Measurements from ENCODE around the gene NKAPL. TPM values are rescaled to one million over a fixed set of nuclear protein-coding genes. Genes with fewer than 3 reads are reported as not detected.

Gene NKAPL
- total RNA-seq, 3 donors from 2014 or later = 1.6 to 2.9 (median 2.3) TPM

GRCh38 chr6:28224131-28225055, 34.7 kb upstream of the NKAPL start:
- no peaks in the 10 kb centered on the region for H3K4me1 ChIP-seq
- DNase-seq (ENCODE audit: low spot score in 2 of 2) = no peak
- H3K27ac ChIP-seq = peak overlapping the region in 1 of 2 donors; percentile 75
- peak overlapping the region; percentile 71 to 83 (median 81) for H3K4me3 ChIP-seq
- TF ChIP-seq CTCF (IDR thresholded peaks at IDR 0.05) (no peak), POLR2A (IDR thresholded peaks at IDR 0.05) (no peak), POLR2AphosphoS5 (IDR thresholded peaks at IDR 0.05) (no peak)
- H3K9me3 ChIP-seq = no peaks in the 10 kb centered on the region
- intact Hi-C loops (cut with DNase I; ENCODE audit: low total_unique reads) = no loop called here
- H3K36me3 ChIP-seq = no peaks in the 10 kb centered on the region
- H3K27me3 ChIP-seq = peaks cover 0 to 13% of the 10 kb centered on the region in 2 donors

- Histone ChIP-seq H3K27ac (peak within 1 kb of the TSS; percentile 75), H3K4me3 (peak within 1 kb of the TSS; percentile 71 to 83 (median 81)), H3K36me3 (peaks cover 2% of the 10 kb centered on the region), H3K4me1 (no peaks in the 10 kb centered on the region), H3K27me3 (peaks cover 0 to 13% of the 10 kb centered on the region in 2 donors), H3K9me3 (no peaks in the 10 kb centered on the region)
- intact Hi-C loops (cut with DNase I; ENCODE audit: low total_unique reads) = no loop called here
- DNase-seq (ENCODE audit: low spot score in 2 of 2) = peak; percentile 70 to 80
- TF ChIP-seq CTCF (IDR thresholded peaks at IDR 0.05) (no peak), POLR2AphosphoS5 (IDR thresholded peaks at IDR 0.05) (peak; percentile 60 to 71 (median 67)), POLR2A (IDR thresholded peaks at IDR 0.05) (no peak)
Observed at GRCh38 chr6:28225056-28225834, 33.9 kb upstream of the NKAPL start, which contains the start of gene ZSCAN9. Gene ZSCAN9, plus strand, starts transcription at chr6:28225275. Its CDS starts 1,810 bp downstream, at chr6:28227085.

- intact Hi-C loops (cut with DNase I; ENCODE audit: low total_unique reads) = no loop called here
- TF ChIP-seq POLR2AphosphoS5 (IDR thresholded peaks at IDR 0.05) (no peak), CTCF (IDR thresholded peaks at IDR 0.05) (no peak), POLR2A (IDR thresholded peaks at IDR 0.05) (no peak)
- Histone ChIP-seq H3K9me3 (no peaks in the 10 kb centered on the region), H3K36me3 (peaks cover 7% of the 10 kb centered on the region), H3K4me1 (no peaks in the 10 kb centered on the region), H3K27ac (no peak overlapping the region), H3K4me3 (no peak overlapping the region), H3K27me3 (peaks cover 0 to 11% of the 10 kb centered on the region in 2 donors)
- no peak for DNase-seq (ENCODE audit: low spot score in 2 of 2)
Observed at GRCh38 chr6:28226460-28226859, 32.6 kb upstream of the NKAPL start.

GRCh38 chr6:28232785-28233184, 26.3 kb upstream of the NKAPL start:
- Histone ChIP-seq H3K27ac (no peak overlapping the region), H3K4me1 (no peaks in the 10 kb centered on the region), H3K27me3 (no peaks in the 10 kb centered on the region), H3K9me3 (no peaks in the 10 kb centered on the region), H3K4me3 (no peak overlapping the region), H3K36me3 (peaks cover 7% of the 10 kb centered on the region)
- DNase-seq (ENCODE audit: low spot score in 2 of 2) = no peak
- intact Hi-C loops (cut with DNase I; ENCODE audit: low total_unique reads) = no loop called here
- no peak for TF ChIP-seq CTCF (IDR thresholded peaks at IDR 0.05)
